CD4-positive, alpha-beta T cell treated with Interleukin-15 for 4 hours (primary cell): ENCODE measurements around the gene KHDRBS1.
"Not testable (repeated sequence)": the region's sequence is repeated elsewhere in the genome, so short reads cannot be mapped to it uniquely, and the experiment has no call there.

Experiments
- DNase-seq: peaks from one replicate; pipeline ENCODE4 v3.0.0-alpha.2; 2020; ENCODE audit warnings: low spot score

Gene KHDRBS1

DNA sequence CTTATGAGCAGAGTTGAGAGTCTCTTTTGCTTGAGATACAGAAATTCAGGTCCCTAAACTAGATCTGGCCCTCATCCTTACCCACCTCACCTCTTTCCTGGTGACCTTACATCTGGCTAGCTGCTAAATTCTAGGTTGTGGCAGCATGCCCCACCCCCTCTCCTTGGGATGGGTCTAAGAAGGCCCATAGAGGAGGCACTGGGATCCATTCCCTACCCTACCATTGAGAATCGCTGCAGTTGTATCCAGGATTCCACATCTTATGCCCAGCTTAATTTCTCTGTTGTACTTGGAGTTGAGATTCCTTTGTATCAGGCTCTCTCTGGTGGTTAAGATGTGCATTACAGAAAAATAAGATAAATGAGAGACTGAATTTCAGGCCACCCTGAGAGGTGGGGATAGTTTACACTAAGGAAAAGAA lies 49.6 kb downstream of the KHDRBS1 start:
- DNase-seq, result peak; percentile 25

DNA sequence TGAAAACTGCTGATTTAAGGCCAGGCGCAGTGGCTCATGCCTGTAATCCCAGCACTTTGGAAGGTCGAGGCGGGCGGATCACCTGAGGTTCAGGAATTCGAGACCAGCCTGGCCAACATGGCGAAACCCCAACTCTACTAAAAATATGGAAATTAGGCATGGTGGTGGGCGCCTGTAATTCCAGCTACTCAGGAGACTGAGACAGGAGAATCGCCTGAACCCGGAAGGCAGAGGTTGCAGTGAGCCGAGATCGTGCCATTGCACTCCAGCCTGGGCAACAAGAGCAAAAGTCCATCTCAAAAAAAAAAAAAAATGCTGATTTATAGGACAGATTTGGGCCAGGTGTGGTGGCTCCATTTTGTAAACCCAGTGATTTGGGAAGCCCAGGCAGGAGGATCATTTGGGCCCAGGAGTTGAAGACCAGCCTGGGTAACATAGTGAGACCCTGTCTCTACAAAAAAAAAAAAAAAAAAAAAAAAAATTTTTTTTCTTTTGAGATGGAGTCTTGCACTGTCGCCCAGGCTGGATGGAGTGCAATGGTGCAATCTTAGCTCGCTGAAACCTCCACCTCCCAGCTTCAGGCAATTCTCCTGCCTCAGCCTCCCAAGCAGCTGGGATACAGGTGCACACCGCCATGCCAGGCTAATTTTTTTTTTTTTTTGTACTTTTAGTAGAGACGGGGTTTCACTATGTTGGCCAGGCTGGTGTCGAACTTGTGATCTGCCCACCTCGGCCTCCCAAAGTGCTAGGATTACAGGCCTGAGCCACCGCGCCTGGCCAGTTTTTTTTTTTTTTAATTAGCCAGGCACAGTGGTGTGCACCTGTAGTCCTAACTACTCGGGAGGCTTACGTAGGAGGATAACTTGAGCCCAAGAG lies 52.2 kb downstream of the KHDRBS1 start:
- not testable (repeated sequence) for DNase-seq

GRCh38 chr1:32066489-32066873 lies 52.8 kb downstream of the KHDRBS1 start:
- DNase-seq, result peak; percentile 31

DNA sequence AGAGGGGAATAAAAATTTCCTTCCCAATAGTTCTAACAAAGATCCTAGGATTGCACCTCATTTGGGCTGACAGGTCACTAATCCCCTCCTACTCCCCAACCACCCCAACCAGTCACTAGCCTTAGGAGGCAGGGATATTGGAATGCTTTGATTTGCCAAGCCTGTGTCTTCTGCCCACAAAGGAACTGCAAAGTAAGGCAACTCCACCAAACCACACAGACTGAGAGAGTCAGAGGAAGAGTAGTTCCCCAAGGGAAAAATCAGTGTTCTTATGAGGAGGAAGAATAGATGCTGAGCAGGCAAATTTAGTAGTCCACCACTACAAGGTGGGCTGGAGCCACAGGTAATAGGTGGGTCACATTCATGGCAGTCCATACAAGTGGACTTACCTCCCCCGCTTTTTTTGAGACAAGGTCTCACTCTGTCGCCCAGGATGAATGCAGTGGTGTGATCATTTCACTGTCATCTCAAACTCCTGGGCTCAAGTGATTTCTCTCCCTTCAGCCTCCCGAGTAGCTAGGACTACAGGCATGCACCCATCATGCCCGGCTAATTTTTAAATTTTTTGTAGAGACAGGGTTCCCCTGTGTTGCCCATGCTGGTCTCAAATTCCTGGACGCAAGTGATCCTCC lies 55.4 kb downstream of the KHDRBS1 start:
- no peak for DNase-seq

- no peak for DNase-seq
Measured at GRCh38 chr1:32071758-32072621, 58.3 kb downstream of the KHDRBS1 start.

DNA sequence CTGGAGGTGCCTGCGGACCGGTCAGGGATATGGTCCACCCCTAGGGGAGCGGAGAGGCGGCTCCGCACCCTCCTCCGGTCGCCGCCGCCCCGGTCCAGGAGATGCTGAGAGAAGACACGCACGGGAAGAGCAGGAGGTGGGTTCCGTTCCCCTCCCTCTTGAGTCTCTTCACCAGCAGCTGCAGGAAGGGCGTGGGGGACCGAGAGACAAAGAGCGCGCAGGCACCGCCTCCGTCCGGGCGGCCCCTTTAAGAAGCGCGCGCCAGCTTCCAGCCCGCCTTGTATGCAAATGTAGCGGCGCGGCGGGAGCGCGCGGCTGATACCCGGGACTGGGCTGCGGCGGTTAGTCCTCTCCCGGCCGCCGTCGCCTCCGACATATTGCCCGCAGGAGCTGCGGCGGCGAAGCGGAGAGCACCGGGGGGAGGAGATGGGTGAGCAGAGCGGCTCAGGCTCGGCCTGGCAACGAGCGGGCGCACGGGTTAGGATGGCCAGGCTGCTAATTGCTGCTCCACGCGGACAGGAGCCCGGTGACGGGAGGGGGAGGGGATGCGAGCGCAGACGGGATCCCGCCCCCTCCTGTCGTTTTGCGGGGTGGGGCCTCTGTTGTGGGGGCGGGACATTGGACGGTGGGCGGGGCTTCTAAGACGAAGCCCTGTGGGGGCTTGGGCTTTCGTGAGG lies 59.1 kb downstream of the KHDRBS1 start, which contains the start of gene TMEM39B:
TMEM39B (plus strand) TSS at position 318 of the 677 bp plus-strand sequence; CDS start at position 427, 109 bp downstream.
- peak; percentile 92 for DNase-seq

GRCh38 chr1:32073299-32074229 lies 59.9 kb downstream of the KHDRBS1 start:
- no peak for DNase-seq

DNA sequence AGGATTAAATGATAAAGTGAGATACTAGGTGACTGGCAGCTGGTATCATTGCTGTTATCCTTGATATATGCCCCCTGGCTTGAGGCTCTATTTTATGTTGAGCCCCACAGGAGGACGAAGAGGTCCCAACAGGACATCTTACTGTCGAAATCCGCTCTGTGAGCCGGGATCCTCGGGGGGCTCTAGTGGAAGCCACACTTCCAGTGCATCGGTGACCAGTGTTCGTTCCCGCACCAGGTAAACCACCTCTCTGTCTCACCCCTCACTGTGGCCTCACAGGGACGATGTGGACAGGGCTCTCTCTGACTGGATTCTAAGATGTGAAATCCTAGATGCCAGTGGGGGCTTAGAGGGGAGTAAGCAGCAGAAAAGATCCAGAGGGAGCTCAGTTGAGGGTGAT lies 61.2 kb downstream of the KHDRBS1 start:
- DNase-seq, result no peak

- no peak for DNase-seq
Measured at GRCh38 chr1:32077451-32077850, 63.8 kb downstream of the KHDRBS1 start.

- no peak for DNase-seq
Measured at GRCh38 chr1:32082022-32082421, 68.4 kb downstream of the KHDRBS1 start.

GRCh38 chr1:32086381-32086780 lies 72.7 kb downstream of the KHDRBS1 start:
- DNase-seq, result not testable (repeated sequence)

GRCh38 chr1:32091176-32091575 lies 77.5 kb downstream of the KHDRBS1 start:
- no peak for DNase-seq

GRCh38 chr1:32091591-32091990 lies 77.9 kb downstream of the KHDRBS1 start:
- DNase-seq, result no peak
